H9 (cell line): ENCODE results near the gene KLF16. TPM values are rescaled to one million over a fixed set of nuclear protein-coding genes. Genes with fewer than 3 reads are reported as not detected.

Experiments
- DNase-seq: peaks from one replicate; pipeline ENCODE4 v3.0.0-alpha.2; 2017
- H2AFZ ChIP-seq: one replicate; pipeline ENCODE4 v1.6.1; 2013; ENCODE audit warnings: mild to moderate bottlenecking, low read length, control low read depth, moderate library complexity
- H2AK5ac ChIP-seq: 2 replicates; pipeline ENCODE4 v1.6.1; 2013; ENCODE audit warnings: low read length, control low read depth, mixed read lengths; ENCODE audit not compliant: insufficient read length
- H2BK120ac ChIP-seq: one replicate; pipeline ENCODE4 v1.6.1; 2013; ENCODE audit warnings: low read depth, mild to moderate bottlenecking, low read length, control low read depth, inconsistent platforms; ENCODE audit not compliant: poor library complexity, severe bottlenecking
- H2BK12ac ChIP-seq: 2 replicates; pipeline ENCODE4 v1.6.1; 2013; ENCODE audit warnings: low read length, control low read depth, mixed read lengths, low read depth; ENCODE audit not compliant: insufficient read length
- H2BK15ac ChIP-seq: 2 replicates; pipeline ENCODE4 v1.6.1; 2013; ENCODE audit warnings: low read depth, low read length, control low read depth
- H2BK20ac ChIP-seq: one replicate; pipeline ENCODE4 v1.6.1; 2013; ENCODE audit warnings: low read depth, mild to moderate bottlenecking, low read length, control low read depth, inconsistent platforms; ENCODE audit not compliant: poor library complexity, severe bottlenecking
- H2BK5ac ChIP-seq: 2 replicates; pipeline ENCODE4 v1.6.1; 2013; ENCODE audit warnings: low read length, control low read depth, mixed read lengths; ENCODE audit not compliant: insufficient read length
- H3K14ac ChIP-seq: 2 replicates; pipeline ENCODE4 v1.6.1; 2013; ENCODE audit warnings: low read length, control low read depth; ENCODE audit not compliant: insufficient read depth
- H3K18ac ChIP-seq: 2 replicates; pipeline ENCODE4 v1.6.1; 2013; ENCODE audit warnings: low read depth, mild to moderate bottlenecking, mixed read lengths, low read length, control low read depth; ENCODE audit not compliant: insufficient read length
- H3K23ac ChIP-seq: 2 replicates; pipeline ENCODE4 v1.6.1; 2013; ENCODE audit warnings: low read length, control low read depth, mixed read lengths, low read depth; ENCODE audit not compliant: insufficient read length
- H3K23me2 ChIP-seq: 2 replicates; pipeline ENCODE4 v1.6.1; 2013; ENCODE audit warnings: low read depth, mild to moderate bottlenecking, mixed read lengths, low read length, control low read depth; ENCODE audit not compliant: insufficient read length, poor library complexity, severe bottlenecking
- H3K27ac ChIP-seq: 2 replicates; pipeline ENCODE4 v1.5.1; 2013; ENCODE audit warnings: low read length, control low read depth, mixed read lengths, low read depth; ENCODE audit not compliant: insufficient read length
- H3K27me3 ChIP-seq: 2 replicates; pipeline ENCODE4 v1.6.1; 2013; ENCODE audit warnings: low read length, control low read depth, inconsistent platforms; ENCODE audit not compliant: insufficient read depth
- H3K4ac ChIP-seq: 2 replicates; pipeline ENCODE4 v1.6.1; 2013; ENCODE audit warnings: low read depth, mild to moderate bottlenecking, control low read depth, inconsistent platforms, low read length, moderate library complexity
- H3K4me1 ChIP-seq: 2 replicates; pipeline ENCODE4 v1.6.1; 2013; ENCODE audit warnings: low read length, control low read depth, inconsistent platforms; ENCODE audit not compliant: insufficient read depth
- H3K4me2 ChIP-seq: 2 replicates; pipeline ENCODE4 v1.6.1; 2013; ENCODE audit warnings: low read length, control low read depth, mixed read lengths; ENCODE audit not compliant: insufficient read length, insufficient read depth
- H3K56ac ChIP-seq: 2 replicates; pipeline ENCODE4 v1.6.1; 2013; ENCODE audit warnings: low read depth, mild to moderate bottlenecking, mixed read lengths, low read length, control low read depth; ENCODE audit not compliant: insufficient read length
- H3K79me1 ChIP-seq: 2 replicates; pipeline ENCODE4 v1.6.1; 2013; ENCODE audit warnings: low read depth, mild to moderate bottlenecking, moderate library complexity, low read length, control low read depth, inconsistent platforms; ENCODE audit not compliant: insufficient read depth, poor library complexity, severe bottlenecking
- H3K79me2 ChIP-seq: 2 replicates; pipeline ENCODE4 v1.6.1; 2013; ENCODE audit warnings: low read length, control low read depth, inconsistent platforms; ENCODE audit not compliant: insufficient read depth
- H3K9ac ChIP-seq: 2 replicates; pipeline ENCODE4 v1.6.1; 2013; ENCODE audit warnings: low read length, control low read depth, mixed read lengths; ENCODE audit not compliant: insufficient read length; ENCODE audit errors: extremely low read depth
- H3K9me3 ChIP-seq: one replicate; pipeline ENCODE4 v1.6.1; 2013; ENCODE audit warnings: low read depth, low read length, inconsistent platforms; ENCODE audit not compliant: control insufficient read depth
- H3T11ph ChIP-seq: one replicate; pipeline ENCODE4 v1.6.1; 2013; ENCODE audit warnings: mild to moderate bottlenecking, low read length, control low read depth, inconsistent platforms
- H4K20me1 ChIP-seq: one replicate; pipeline ENCODE4 v1.6.1; 2013; ENCODE audit not compliant: control insufficient read depth, insufficient read length, insufficient read depth
- H4K5ac ChIP-seq: 2 replicates; pipeline ENCODE4 v1.6.1; 2013; ENCODE audit warnings: low read depth, mild to moderate bottlenecking, mixed read lengths, low read length, control low read depth; ENCODE audit not compliant: insufficient read length
- H4K8ac ChIP-seq: replicated peaks from 2 replicates; pipeline ENCODE4 v1.6.1; 2013; ENCODE audit warnings: low read length, control low read depth, mixed read lengths, low read depth; ENCODE audit not compliant: insufficient read length
- H4K91ac ChIP-seq: 2 replicates; pipeline ENCODE4 v1.6.1; 2013; ENCODE audit warnings: low read depth, mild to moderate bottlenecking, moderate library complexity, mixed read lengths, low read length, control low read depth; ENCODE audit not compliant: insufficient read length
- H3K27ac Mint-ChIP-seq, 3 experiments: 2 replicates in 2 of 3; 3 replicates in 1 of 3; pipeline ENCODE4 v1.8.0; 2020 to 2021; ENCODE audit warnings: mixed read lengths in 3 of 3, mild to moderate bottlenecking in 1 of 3, moderate library complexity in 1 of 3
- H3K27me3 Mint-ChIP-seq: 2 replicates; pipeline ENCODE4 v1.8.0; 2021; ENCODE audit warnings: low read depth, mild to moderate bottlenecking, moderate library complexity, mixed read lengths
- H3K36me3 Mint-ChIP-seq, 3 experiments: 2 replicates in 2 of 3; 3 replicates in 1 of 3; pipeline ENCODE4 v1.8.0; 2020 to 2021; ENCODE audit warnings: low read depth in 3 of 3, mixed read lengths in 3 of 3; ENCODE audit not compliant: insufficient read depth in 1 of 3
- H3K4me1 Mint-ChIP-seq, 2 experiments: 2 replicates each; pipeline ENCODE4 v1.8.0; 2020; ENCODE audit warnings: mixed read lengths in 2 of 2
- H3K4me3 Mint-ChIP-seq, 2 experiments: 2 replicates in 1 of 2; 3 replicates in 1 of 2; pipeline ENCODE4 v1.8.0; 2020 to 2021; ENCODE audit warnings: mild to moderate bottlenecking in 2 of 2, mixed read lengths in 2 of 2, moderate library complexity in 1 of 2
- H3K9me3 Mint-ChIP-seq, 2 experiments: 2 replicates in 1 of 2; 3 replicates in 1 of 2; pipeline ENCODE4 v1.8.0; 2020; ENCODE audit warnings: mild to moderate bottlenecking in 2 of 2, mixed read lengths in 2 of 2, moderate library complexity in 1 of 2
- CTCF ChIP-seq: fragments of 200-600 bp; sonication (generic); conservative IDR thresholded peaks from 3 replicates; pipeline ENCODE4 v1.8.0; 2021; ENCODE audit warnings: antibody characterized with exemption, mild to moderate bottlenecking
- WGBS: extraction: QIAGEN DNeasy Blood & Tissue Kit; methylation state at CpG from one replicate; pipeline ENCODE4 v1.1.7; 2013; ENCODE audit warnings: missing lambda C conversion rate, low lambda C conversion rate, mixed read lengths; ENCODE audit not compliant: insufficient read length; ENCODE audit errors: extremely low coverage; 5-methylcytosine and 5-hydroxymethylcytosine counted together
- total RNA-seq: library from RNA; stranded (reverse); gene quantifications from 2 replicates; pipeline ENCODE4 v1.2.1, GENCODE V29; 2021

KLF16 gene
- total RNA-seq, 1 experiment from 2014 or later, result 66.8 TPM

DNA sequence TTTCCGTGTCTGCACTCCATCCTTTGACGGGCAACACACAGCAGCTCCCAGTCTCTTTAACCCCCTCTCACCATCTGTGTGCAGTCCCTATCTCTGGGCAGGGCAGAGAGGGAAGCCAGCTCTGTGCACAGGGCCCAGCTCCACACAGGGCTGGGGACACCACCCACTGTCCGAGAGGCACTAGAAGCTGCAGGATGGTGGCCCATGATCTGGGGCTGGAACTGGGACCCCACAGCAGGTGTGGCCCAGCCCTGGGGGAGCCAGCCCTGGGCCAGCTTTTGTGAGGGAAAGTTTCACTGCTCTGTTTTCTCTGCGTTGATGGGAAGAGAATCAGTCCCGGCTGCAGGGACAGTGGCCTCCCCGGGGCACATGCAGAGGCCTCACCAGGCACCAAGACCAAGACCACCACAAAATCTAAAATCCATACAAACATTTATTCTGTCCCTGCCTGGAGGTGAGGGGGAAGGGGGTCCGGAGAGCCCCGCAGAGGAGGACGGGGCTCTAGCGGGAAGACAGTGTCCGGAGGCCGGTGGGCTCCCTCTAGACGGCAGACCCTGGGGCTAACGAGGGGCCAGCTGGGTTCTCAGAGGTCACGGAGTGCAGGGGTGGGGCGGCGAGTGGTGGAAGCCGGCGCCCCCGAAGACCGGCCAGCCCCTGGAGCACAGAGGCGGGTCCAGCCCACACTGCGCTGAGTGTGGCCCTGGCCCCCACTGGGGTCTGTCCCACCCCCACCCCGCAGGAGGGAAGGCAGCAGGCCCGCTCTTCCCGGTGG, 48.4 kb downstream of the KLF16 start:
- Mint-ChIP-seq H3K4me1 (peaks cover 6% of the 10 kb centered on the region in 2 experiments), H3K36me3 (peaks cover 1 to 19% (median 11%) of the 10 kb centered on the region in 3 experiments), H3K27me3 (peaks cover 9% of the 10 kb centered on the region), H3K27ac (0 out of 7 replicates have a peak overlapping the region, but pooled peaks of 1 of the 3 experiments have one; percentile 61), H3K4me3 (no peak overlapping the region), H3K9me3 (no peaks in the 10 kb centered on the region)
- no peak overlapping the region for H2BK120ac ChIP-seq
- H2BK15ac ChIP-seq, result no peak overlapping the region
- H4K5ac ChIP-seq, result no peak overlapping the region
- no peak overlapping the region for H3K23ac ChIP-seq
- DNase-seq, result no peak
- H3K9ac ChIP-seq, result no peak overlapping the region
- no peak overlapping the region for H3K14ac ChIP-seq
- H2BK5ac ChIP-seq, result no peak overlapping the region
- no peak overlapping the region for H4K8ac ChIP-seq
- H3K4ac ChIP-seq, result no peak overlapping the region
- no peaks in the 10 kb centered on the region for H3K79me1 ChIP-seq
- no peak overlapping the region for H3T11ph ChIP-seq
- H3K56ac ChIP-seq, result no peak overlapping the region
- WGBS, result no CpG with 5 or more reads among the region's 26 CpGs
- no peaks in the 10 kb centered on the region for H3K27me3 ChIP-seq
- H2AK5ac ChIP-seq, result no peak overlapping the region
- H3K4me1 ChIP-seq, result no peaks in the 10 kb centered on the region
- H2BK20ac ChIP-seq, result no peak overlapping the region
- H3K27ac ChIP-seq, result no peak overlapping the region
- H3K23me2 ChIP-seq, result peaks cover 3% of the 10 kb centered on the region
- no peak overlapping the region for H3K18ac ChIP-seq
- H4K91ac ChIP-seq, result no peak overlapping the region
- no peak overlapping the region for H3K4me2 ChIP-seq
- no peaks in the 10 kb centered on the region for H3K79me2 ChIP-seq
- H4K20me1 ChIP-seq, result peaks cover 2% of the 10 kb centered on the region
- no peak overlapping the region for H2BK12ac ChIP-seq
- H3K9me3 ChIP-seq, result no peaks in the 10 kb centered on the region
- H2AFZ ChIP-seq, result no peak overlapping the region
- no peak for TF ChIP-seq CTCF
